Glutamatergic neuron (in vitro differentiated cells): ENCODE measurements around the gene RPL15. TPM values are rescaled to one million over a fixed set of nuclear protein-coding genes. Genes with fewer than 3 reads are reported as not detected.

Source experiments
- DNase-seq: peaks from one replicate; pipeline ENCODE4 v3.0.0; 2022
- H3K27ac Mint-ChIP-seq: one replicate; pipeline ENCODE4 v1.8.0; 2020; ENCODE audit warnings: mild to moderate bottlenecking, mixed read lengths, inconsistent platforms; ENCODE audit not compliant: unreplicated experiment
- H3K27me3 Mint-ChIP-seq: one replicate; pipeline ENCODE4 v1.8.0; 2020; ENCODE audit warnings: mild to moderate bottlenecking, moderate library complexity, mixed read lengths, inconsistent platforms; ENCODE audit not compliant: unreplicated experiment
- H3K36me3 Mint-ChIP-seq: one replicate; pipeline ENCODE4 v1.8.0; 2020; ENCODE audit warnings: mild to moderate bottlenecking, mixed read lengths, inconsistent platforms; ENCODE audit not compliant: unreplicated experiment
- H3K4me1 Mint-ChIP-seq: one replicate; pipeline ENCODE4 v1.8.0; 2020; ENCODE audit warnings: mild to moderate bottlenecking, low read depth, mixed read lengths, inconsistent platforms; ENCODE audit not compliant: unreplicated experiment
- H3K4me3 Mint-ChIP-seq: one replicate; pipeline ENCODE4 v1.8.0; 2020; ENCODE audit warnings: mild to moderate bottlenecking, mixed read lengths, inconsistent platforms; ENCODE audit not compliant: unreplicated experiment
- H3K9me3 Mint-ChIP-seq: one replicate; pipeline ENCODE4 v1.8.0; 2020; ENCODE audit warnings: mild to moderate bottlenecking, moderate library complexity, mixed read lengths, inconsistent platforms; ENCODE audit not compliant: unreplicated experiment
- CTCF ChIP-seq: fragments of 200-600 bp; sonication (generic); IDR thresholded peaks from one replicate; pipeline ENCODE4 v1.5.0; 2021; ENCODE audit not compliant: partially characterized antibody, unreplicated experiment
- total RNA-seq: library from RNA; stranded (reverse); fragmentation: NEBNext Ultra II Directional; extraction: Animal tissue kit (Norgen Biotek cat#: 25700); gene quantifications from one replicate; pipeline ENCODE4 v1.2.1, GENCODE V29; 2021; ENCODE audit not compliant: unreplicated experiment

Gene RPL15
- total RNA-seq, 1 donor from 2014 or later, result 1,377 TPM

- no peaks in the 10 kb centered on the region for H3K4me1 Mint-ChIP-seq
- no peaks in the 10 kb centered on the region for H3K27me3 Mint-ChIP-seq
- H3K27ac Mint-ChIP-seq, result no peak overlapping the region
- no peak for TF ChIP-seq CTCF
- no peak overlapping the region for H3K4me3 Mint-ChIP-seq
- H3K9me3 Mint-ChIP-seq, result no peaks in the 10 kb centered on the region
- DNase-seq, result no peak
- no peaks in the 10 kb centered on the region for H3K36me3 Mint-ChIP-seq
Measured at GRCh38 chr3:23966328-23966727, 49.4 kb downstream of the RPL15 start.

- H3K27me3 Mint-ChIP-seq, result no peaks in the 10 kb centered on the region
- no peak overlapping the region for H3K4me3 Mint-ChIP-seq
- no peaks in the 10 kb centered on the region for H3K36me3 Mint-ChIP-seq
- no peaks in the 10 kb centered on the region for H3K4me1 Mint-ChIP-seq
- DNase-seq, result no peak
- no peak for TF ChIP-seq CTCF
- no peaks in the 10 kb centered on the region for H3K9me3 Mint-ChIP-seq
- no peak overlapping the region for H3K27ac Mint-ChIP-seq
Measured at GRCh38 chr3:23968463-23969184, 51.7 kb downstream of the RPL15 start.

GRCh38 chr3:23969393-23969792 is 52.5 kb downstream of the RPL15 start:
- Mint-ChIP-seq H3K4me3 (no peak overlapping the region), H3K36me3 (no peaks in the 10 kb centered on the region)
- TF ChIP-seq CTCF, result no peak

More at GRCh38 chr3:23969393-23969792, 52.5 kb downstream of the RPL15 start:
- Mint-ChIP-seq H3K27me3 (no peaks in the 10 kb centered on the region), H3K27ac (no peak overlapping the region), H3K9me3 (no peaks in the 10 kb centered on the region), H3K4me1 (no peaks in the 10 kb centered on the region)
- DNase-seq, result no peak

Other genes starting within 250 kb of the RPL15 start
- 74.2 TPM for gene UBE2E1, start 111.2 kb upstream of the RPL15 start, total RNA-seq
- gene NKIRAS1, start 142 bp upstream of the RPL15 start, total RNA-seq, result 12.6 TPM
- 10.1 TPM for gene NR1D2, start 28.2 kb downstream of the RPL15 start, total RNA-seq